Activated CD8-positive, alpha-beta memory T cell treated with anti-CD3 and anti-CD28 coated beads for 48 hours (primary cell): ENCODE data around the gene MATR3.
"Not testable (repeated sequence)": the region's sequence is repeated elsewhere in the genome, so short reads cannot be mapped to it uniquely, and the experiment has no call there.

Experiments used
- DNase-seq, 3 experiments: peaks; one replicate each; pipeline ENCODE4 v3.0.0-alpha.2; 2020; ENCODE audit warnings: low read depth in 2 of 3, low spot score in 2 of 3

The MATR3 gene

DNA sequence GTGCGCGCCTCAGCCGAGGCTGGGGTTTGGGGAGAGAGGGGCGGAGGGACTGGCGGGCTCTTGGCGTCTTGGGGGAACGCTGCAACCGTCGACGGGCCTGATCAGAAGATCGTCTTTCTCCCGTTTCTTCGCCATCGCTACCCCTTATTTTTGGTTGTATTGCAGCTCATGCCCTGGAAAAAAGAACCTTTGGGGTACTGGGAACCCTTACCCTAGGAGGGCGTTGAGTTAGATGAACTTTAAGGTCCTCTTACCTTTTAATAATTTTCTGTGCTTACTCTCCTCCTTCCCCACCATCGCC lies 48.8 kb downstream of the MATR3 start:
- DNase-seq, result no peak

DNA sequence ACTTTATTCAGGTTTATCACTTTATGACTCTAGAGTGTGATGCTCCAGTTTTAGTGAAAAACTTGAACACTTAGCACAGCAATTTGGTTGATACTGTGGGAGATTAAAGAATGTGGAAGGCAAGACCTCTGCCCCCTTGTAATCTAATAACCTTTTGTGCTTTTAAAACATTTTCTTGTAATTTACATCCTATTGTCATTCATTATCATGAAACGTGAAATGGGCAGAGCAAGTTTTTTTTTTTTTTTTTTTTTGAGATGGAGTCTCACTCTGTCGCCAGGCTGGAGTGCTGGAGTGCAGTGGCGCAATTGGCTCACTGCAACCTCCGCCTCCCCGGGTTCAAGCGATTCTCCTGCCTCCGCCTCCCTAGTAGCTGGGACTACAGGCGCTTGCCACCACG lies 49.9 kb downstream of the MATR3 start:
- DNase-seq, result no peak

DNA sequence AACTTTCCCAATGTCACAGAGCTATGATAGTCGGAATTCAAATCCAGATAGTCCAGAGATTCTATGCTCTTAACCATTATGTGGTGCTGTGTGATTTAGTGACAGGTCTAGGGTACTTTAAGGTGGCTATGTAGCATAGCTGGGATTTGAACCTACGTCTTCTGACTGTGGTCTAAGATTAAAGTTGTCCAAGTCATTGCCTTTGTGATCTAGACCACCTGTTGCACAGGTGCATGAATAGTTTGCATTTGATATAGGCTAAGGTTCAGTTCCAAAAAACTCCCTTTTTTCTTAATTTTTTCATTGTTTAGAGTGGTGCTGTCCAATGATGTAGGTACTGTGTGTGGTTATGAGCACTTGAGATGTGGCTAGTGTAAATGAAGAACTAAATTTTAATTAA lies 50.6 kb downstream of the MATR3 start:
- DNase-seq, result no peak

DNA sequence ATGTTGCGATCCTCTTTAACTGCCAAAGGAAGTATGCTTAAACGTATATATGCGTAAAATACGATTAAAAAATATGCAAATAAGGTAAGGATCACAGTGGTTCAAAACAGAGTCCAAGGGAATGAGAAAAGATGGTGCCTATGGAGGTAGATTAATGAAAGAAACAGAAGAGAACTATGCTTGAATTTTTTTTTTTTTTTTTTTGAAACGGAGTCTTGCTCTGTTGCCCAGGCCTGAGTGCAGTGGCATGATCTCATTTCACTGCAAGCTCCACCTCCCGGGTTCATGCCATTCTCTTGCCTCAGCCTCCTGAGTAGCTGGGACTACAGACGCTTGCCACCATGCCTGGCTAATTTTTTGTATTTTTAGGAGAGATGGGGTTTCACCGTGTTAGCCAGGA lies 51.9 kb downstream of the MATR3 start:
- DNase-seq, result not testable (repeated sequence)

DNA sequence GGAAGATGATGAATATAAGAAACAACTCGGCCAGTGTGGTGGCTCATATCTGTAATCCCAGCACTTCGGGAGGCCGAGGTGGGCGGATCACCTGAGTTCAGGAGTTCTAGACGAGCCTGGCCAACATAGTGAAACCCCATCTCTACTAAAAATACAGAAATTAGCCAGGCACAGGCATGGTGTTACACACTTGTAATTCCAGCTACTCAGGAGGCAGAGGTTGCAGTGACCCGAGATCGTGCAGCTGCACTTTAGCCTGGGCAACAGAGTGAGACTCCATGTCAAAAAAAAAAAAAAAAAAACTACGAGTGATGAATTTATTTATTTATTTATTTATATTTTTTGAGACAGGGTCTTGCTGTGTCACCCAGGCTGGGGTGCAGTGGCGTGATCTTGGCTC lies 54.3 kb downstream of the MATR3 start:
- not testable (repeated sequence) for DNase-seq

DNA sequence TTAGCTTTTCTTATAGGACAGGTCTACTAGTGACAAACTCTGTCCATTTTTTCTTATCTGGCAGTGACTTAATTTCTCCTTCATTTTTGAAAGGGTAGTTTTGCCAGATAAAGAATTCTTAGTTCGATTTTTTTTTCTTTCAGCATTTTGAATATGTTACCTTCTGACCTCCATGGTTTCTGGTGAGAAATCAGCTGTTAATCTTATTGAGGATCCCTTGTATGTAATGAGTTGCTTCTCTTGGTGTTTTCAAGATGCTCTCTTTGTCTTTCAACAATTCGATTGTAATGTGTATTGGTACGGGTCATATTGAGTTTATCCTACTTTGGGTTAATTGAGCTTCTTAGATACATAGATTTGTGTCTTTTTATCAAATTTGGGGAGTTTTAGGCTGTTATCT lies 60.6 kb downstream of the MATR3 start:
- no peak for DNase-seq

DNA sequence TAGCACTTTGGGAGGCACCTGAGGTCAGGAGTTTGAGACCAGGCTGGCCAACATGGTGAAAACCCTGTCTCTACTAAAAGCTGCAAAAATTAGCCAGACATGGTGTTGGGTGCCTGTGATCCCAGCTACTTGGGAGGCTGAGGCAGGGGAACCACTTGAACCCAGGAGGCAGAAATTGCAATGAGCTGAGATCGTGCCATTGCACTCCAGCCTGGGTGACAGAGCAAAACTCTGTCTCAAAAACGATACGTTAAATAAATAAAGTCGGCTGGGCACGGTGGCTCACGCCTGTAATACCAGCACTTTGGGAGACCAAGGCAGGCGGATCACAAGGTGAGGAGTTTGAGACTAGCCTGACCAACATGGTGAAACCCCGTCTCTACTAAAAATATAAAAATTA lies 62.4 kb downstream of the MATR3 start:
- not testable (repeated sequence) for DNase-seq

DNA sequence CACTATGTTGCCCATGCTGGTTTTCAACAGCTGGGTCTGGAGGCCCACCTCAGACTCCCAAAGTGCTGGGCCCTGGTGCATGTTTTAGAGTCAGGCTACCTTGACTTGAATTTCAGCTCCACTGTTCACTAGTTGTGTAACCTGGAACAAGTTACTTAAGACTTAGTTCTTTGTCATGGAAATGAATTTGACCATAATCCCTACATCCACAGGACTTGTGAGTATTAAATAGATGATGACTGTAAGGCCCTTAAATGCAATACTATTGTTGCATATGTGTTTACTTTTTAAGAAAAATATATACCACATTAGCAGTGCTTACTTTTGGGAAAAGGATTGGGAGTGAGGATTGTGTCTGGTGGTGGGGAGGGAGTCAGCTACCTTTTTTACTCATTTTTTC lies 64.5 kb downstream of the MATR3 start:
- no peak for DNase-seq

DNA sequence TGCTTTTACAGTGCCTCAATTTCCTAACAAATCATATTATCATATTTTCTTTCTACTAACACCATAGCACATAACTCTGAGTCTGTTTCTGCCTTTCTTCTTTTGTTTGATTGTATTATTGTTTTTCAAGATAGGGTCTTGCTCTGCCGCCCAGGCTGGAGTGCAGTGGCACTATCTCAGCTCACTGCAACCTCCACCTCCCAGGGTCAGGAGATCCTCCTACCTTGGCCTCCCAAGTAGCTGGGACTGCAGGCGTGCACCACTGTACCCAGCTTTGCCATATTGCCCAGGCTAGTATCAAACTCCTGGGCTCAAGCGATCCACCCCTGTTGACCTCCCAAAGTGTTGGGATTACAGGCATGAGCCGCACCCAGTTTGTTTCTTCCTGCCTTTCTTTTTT lies 66.8 kb downstream of the MATR3 start:
- no peak for DNase-seq

DNA sequence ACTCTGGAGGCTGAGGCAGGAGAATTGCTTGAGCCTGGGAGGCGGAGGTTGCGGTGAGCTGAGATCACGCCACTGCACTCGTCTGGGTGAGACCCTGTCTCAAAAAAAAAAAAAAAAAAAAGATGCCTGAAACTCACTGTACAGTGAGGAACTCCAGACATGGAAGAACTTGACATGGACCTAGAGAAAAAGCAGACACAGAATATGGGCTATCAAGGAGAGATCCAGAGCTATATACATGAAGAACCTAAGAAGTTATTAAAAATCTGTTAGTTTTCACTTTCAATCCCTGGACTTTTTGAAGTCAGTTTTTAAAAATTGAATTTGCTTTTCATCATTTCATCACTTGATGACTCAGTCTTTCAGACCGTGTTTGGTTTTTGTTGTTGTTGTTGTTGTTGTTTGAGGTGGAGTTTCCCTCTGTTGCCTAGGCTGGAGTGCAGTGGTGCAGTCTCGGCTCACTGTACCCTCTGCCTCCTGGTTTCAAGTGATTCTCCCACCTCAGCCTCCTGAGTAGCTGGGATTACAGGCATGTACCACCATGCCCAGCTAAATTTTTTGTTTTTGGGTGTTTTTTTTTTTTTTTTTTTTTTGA lies 68.4 kb downstream of the MATR3 start:
- DNase-seq, result no peak

DNA sequence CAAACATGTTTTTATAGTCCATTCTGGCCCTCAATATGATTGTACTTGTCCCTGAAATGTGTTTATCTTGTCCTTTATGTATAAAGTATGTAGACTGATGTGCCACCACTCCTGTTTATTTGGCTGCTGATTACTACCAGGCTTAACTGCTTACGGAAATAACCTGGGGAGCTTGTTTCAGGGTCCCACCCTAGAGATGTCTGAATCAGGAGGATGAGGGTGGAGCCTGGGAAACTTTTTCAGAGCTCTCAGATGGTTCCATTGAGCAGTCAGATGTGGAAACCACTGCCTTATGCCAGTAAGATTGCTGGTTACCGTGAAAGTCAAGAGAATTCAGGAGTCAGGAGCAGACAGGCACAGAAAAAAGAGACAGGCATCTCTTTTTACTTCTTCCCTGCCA lies 70.4 kb downstream of the MATR3 start:
- DNase-seq, result no peak

DNA sequence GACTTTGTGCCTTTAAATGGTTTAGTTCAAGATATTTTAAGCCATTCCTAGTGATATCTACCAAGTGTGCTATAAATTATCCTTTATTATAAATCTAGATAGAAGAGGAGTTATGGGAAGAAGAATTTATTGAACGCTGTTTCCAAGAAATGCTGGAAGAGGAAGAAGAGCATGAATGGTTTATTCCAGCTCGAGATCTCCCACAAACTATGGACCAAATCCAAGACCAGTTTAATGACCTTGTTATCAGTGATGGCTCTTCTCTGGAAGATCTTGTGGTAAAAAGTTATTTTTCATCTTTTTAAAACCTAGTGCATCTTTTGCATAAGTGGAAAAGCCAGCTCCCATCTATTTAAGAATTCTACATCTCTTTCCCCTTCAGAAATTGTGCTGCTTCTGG lies 70.9 kb downstream of the MATR3 start:
- DNase-seq, result no peak

DNA sequence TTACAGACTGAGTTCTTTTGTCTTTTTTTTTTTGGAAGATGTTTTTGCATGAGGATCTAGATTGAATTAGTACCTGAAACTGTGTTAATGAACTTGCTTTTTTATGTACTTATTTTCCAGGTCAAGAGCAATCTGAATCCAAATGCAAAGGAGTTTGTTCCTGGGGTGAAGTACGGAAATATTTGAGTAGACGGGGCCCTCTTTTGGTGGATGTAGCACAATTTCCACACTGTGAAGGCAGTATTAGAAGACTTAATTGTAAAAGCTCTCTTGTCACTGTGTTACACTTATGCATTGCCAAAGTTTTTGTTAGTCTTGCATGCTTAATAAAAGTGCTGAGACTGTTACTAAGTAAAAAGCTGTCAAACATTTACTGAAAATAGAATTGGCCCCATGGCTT lies 75.1 kb downstream of the MATR3 start:
- no peak for DNase-seq

DNA sequence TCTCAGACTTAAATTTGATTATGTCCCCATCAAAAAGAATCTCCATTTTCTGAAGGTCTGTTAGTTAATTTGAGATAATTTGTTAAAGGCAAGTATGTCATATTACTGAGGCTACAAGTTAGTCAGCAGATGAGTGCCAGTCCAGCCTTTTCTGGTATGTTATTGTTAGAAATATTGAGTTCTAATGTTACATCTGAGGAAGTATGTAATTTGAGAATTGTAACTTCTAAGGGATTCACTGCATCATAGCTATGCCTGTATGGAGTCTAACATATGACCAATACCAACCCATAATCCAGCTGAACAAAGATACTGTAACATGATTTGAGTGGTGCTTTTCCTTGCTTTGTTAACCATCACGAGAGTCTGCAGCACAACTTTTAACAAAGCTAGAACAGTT lies 75.6 kb downstream of the MATR3 start:
- DNase-seq, result no peak

DNA sequence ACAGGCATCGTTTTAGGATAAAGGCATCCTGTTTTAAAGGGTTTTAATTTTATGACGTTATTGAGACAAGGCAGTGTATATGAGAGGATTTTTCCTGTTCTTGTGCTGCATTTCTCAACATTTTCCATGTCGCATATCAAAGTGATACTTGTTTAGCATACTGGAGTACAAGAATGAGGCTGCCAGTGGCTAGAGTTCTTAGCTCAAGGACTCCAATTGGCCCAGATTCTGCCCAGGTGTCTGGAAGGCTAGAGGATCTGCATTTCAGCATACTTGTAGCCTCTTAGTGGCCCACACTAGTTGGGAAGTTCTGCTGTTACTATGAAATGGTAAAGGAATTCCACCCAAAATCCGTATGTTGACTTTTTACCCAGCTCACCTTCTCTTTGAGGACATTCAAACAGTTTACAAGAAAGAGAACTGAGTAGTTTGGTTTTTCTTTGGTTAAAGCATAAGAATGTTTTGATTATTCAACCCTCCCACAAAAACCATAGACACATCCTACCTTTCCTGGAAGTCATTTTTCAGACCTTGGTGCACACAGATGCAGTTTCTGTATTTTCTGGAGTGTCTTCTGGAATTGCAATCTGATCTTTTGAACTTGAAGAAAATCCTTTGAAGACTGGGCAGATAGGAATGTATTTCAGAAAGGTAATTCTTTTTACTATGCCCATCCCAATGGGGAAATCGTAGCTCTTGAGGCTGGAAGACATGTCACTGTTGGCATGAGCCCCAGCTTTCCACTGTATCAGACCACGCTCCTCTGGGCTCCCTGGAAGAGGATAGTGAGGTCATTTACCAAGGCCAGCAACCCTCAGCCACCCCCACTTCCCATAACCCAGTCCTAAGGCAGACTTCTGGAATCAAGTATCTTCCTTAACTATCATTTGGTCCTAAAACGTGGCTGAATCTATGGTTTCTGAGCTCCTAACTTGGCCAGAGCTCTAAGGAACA lies 78.2 kb downstream of the MATR3 start:
- DNase-seq, result no peak

DNA sequence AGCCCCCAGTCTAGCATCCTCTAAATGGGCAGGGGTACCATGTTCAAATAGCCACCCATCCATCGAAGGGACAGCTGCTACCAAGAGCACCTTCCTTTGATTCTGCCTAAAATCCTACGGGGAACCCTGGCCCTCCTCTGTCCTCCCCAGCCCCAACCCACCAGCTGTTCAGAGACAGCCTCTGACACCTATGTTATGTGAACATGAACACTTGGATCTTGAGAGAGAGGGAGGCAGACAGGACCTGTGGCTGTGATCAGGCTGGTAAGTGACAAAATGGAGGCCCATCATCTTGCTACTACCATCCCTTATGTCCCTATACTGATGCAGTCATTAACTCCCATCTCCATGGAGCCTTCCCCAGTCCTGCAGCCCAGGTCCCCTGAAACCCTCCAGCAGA lies 81.4 kb downstream of the MATR3 start:
- no peak for DNase-seq

DNA sequence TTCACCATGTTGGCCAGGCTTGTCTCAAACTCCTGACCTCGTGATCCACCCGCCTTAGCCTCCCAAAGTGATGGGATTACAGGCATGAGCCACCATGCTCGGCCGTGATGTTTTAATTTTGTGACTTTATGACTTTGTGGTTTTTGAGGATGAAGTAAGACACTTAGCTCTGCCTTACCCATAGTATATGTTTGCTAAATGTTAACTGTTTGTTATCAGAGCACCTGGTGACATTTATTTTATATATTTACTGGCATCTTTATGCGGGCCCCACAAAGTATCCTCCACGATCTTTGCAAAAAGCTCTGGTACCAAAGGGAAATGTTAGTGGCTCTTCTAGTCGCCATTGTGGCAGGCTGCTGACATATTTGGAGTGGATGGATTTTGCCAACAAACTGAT lies 82.8 kb downstream of the MATR3 start:
- DNase-seq, result no peak

DNA sequence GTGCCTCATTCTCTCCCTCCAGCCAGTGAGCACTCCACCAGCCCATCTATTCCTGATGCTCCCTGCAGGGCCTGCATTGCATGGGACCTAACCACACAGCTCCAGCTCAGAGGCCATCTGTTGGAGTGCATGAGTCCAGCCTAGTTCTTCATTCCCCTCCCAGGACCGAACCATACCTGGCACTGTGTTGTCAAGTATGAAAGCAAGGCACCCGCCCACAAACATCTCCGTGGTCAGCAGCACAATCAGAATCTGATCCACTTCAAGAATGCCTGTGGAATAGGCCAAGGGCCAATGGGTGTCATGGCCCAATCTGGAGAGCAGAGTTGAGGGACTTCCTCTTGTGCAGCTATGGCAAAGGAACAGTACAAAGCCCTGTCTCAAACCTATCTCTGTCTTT lies 83.7 kb downstream of the MATR3 start:
- no peak for DNase-seq

DNA sequence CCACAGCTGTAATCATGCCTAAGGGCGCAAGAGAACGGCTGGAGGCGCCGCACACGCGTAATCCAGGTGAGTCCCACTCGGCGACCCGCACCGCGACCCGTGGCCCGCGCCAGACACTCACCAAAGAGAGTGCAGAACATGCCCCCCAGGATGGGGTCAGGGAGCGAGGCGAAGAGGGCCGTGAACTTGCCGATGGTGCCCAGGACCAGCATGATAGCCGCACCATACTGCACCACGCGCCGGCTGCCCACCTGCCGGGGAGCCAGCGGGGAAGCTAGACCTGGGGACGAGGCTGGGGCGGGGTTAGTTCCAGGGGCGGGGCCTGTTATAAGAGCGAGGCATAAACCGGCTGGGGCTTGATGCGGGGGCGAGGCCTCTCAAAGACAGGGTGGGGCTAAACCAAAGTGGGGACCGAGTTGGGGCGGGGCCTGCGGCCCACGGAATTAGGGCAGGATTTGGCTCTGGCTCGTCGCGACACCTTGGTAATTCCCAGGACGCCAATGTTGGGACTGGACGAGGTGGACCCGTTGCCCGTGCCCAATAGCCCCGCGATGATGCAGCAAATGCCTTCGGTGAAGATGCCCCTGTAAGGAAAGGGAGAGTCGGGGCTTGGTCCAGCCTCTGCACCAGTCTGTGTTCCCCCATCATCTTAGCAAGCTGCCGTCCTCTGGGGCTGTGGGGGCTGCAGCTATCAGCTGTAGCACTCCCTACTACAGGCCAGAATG lies 84.7 kb downstream of the MATR3 start:
- no peak for DNase-seq

DNA sequence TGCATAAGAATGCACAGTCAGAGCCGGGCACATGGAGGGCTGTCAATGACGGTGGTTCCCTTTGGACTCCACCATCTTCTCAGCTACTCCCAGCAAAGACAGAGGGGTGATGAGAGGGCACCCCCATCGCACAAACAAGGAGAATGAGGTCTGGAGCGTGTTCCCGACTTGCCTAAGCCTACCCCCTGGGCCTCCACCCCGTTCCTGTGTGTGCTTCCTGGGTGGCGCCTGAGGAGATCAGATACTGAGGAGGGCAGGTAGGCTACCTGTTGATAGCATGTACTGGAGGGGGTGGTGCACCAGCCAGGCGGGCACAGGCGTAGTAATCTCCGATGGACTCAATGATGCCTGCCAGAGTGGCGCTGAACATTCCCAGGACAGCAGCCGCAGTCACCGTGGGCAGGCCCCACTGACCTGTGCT lies 85.4 kb downstream of the MATR3 start:
- DNase-seq, result no peak

DNA sequence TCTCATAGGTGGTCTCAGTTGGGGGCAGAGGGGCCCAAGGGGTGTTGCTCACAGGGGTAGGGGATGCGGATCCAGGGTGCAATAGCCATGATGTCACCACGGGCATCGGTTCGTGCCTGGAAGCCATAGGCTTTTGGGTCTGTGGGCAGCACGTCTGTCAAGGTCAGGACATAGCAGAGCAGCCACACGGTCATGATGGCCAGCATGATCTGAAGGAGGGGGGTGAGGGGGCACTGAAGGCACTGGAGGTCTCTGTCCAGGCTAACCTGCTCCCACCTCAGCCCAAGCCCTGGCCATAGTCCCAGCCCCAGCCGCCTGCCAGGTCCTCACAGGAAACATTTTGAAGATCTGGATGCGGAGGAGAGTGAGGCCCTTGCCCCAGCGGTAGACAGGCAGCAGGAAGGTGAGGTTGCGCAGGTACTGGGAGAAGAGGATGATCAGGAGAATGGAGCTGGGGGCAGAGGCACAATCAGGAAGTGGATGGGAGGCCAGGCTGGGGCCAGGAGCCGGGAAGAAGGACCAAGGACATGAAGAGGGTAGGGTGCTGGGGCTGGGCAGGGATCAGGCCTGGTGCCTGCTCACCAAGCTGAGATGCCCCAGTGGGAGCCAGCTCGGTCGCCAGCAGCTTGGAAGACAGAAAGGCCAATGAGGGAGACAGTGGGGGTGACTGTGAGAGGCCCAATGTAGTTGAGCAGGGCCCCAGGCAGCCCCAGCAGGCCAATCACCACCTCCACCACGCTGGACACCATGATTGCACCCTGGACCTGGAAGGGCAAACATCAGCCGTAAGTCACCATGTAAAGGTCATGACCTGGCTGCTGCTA lies 86.3 kb downstream of the MATR3 start:
- DNase-seq, result no peak
